Measurements from ENCODE around the gene NAA35. TPM values are rescaled to one million over a fixed set of nuclear protein-coding genes. Genes with fewer than 3 reads are reported as not detected.
A peak's percentile ranks its signal among the peaks of the same experiment; 100 is the strongest.

The NAA35 gene
- total and polyA plus RNA-seq, 2 experiments from 2014 or later, result 17.8 to 28.6 TPM

DNA sequence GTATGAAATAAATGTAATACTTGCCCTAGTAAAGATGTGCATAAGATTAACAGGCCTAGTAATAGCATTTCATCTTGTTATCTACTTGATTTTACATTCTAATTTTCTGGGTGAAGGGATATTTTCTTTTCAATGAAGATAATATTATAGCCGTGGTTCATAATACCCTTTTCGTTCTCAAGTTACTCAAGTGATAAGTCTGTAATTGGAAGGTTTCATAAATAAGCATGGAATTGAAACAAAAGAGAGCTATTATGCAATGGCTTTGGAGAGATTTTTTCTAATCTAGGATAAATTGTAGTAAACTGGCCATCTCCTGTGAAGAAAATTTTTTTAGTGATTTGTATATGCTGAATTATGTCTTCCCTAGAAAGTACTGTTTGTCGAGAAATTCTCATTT is 19.0 kb downstream of the NAA35 start:
- no peaks in the 10 kb centered on the region for H3K9me2 ChIP-seq (replicated peaks; ENCODE audit: insufficient read depth)

DNA sequence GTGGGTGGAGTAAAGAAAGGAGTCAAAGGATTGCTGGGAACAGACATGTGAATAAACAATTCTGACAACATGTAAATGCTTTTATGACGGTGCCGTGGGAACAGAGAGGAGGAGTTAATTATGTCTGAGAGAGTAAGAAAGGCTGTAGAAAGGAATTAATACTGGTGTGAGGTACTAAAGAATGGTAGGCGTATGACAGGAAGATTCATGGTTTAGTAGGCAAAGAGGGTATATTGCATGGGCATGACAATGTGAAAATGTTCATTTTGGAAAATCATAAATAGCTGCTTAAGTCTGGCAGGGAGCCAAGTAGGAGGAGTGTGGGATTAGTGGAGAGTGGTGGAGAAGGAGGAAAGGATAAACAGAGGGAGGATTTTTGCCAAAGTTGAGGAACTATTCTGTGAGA is 19.7 kb downstream of the NAA35 start:
- Histone ChIP-seq H3K4me1 (ENCODE audit: insufficient read depth) (peaks cover 10% of the 10 kb centered on the region), H3K4me3 (no peak overlapping the region), H3K9me2 (replicated peaks; ENCODE audit: insufficient read depth) (no peaks in the 10 kb centered on the region), H3K27me3 (no peaks in the 10 kb centered on the region), H2AFZ (no peak overlapping the region), H3K9me3 (ENCODE audit: low read depth) (no peaks in the 10 kb centered on the region), H4K20me1 (ENCODE audit: insufficient read depth, poor library complexity, severe bottlenecking) (no peaks in the 10 kb centered on the region), H3K79me2 (peaks cover 29% of the 10 kb centered on the region), H3K36me3 (replicated peaks; ENCODE audit: insufficient read depth, low read depth) (no peaks in the 10 kb centered on the region), H3K27ac (no peak overlapping the region), H3K4me2 (peak overlapping the region; percentile 17)
- WGBS (ENCODE audit: low lambda C conversion rate, missing lambda C conversion rate), result 39% methylated on average over 3 of the region's 3 CpGs
- TF ChIP-seq EZH2 (IDR thresholded peaks at IDR 0.05; ENCODE audit: borderline replicate concordance), result no peak
- TF ChIP-seq CTCF (IDR thresholded peaks at IDR 0.05; ENCODE audit: poor library complexity), result no peak
- no peak for TF ChIP-seq EZH2phosphoT487 (IDR thresholded peaks at IDR 0.05; ENCODE audit: low read depth, severe bottlenecking, unreplicated experiment)
- peak; percentile 26 for DNase-seq (ENCODE audit: low spot score)

More for the DNA sequence above, 19.0 kb downstream of the NAA35 start:
- no peaks in the 10 kb centered on the region for H3K27me3 ChIP-seq
- no peaks in the 10 kb centered on the region for H3K36me3 ChIP-seq (replicated peaks; ENCODE audit: insufficient read depth, low read depth)
- H3K79me2 ChIP-seq, result peaks cover 33% of the 10 kb centered on the region
- no peaks in the 10 kb centered on the region for H4K20me1 ChIP-seq (ENCODE audit: insufficient read depth, poor library complexity, severe bottlenecking)
- H3K27ac ChIP-seq, result no peak overlapping the region
- H3K4me1 ChIP-seq (ENCODE audit: insufficient read depth), result peaks cover 10% of the 10 kb centered on the region
- H3K4me3 ChIP-seq, result no peak overlapping the region
- 89% methylated on average over 3 of the region's 3 CpGs for WGBS (ENCODE audit: low lambda C conversion rate, missing lambda C conversion rate)
- no peak overlapping the region for H3K4me2 ChIP-seq
- DNase-seq (ENCODE audit: low spot score), result no peak
- no peaks in the 10 kb centered on the region for H3K9me3 ChIP-seq (ENCODE audit: low read depth)
- TF ChIP-seq CTCF (IDR thresholded peaks at IDR 0.05; ENCODE audit: poor library complexity), result no peak
- TF ChIP-seq EZH2 (IDR thresholded peaks at IDR 0.05; ENCODE audit: borderline replicate concordance), result no peak
- TF ChIP-seq EZH2phosphoT487 (IDR thresholded peaks at IDR 0.05; ENCODE audit: low read depth, severe bottlenecking, unreplicated experiment), result no peak
- H2AFZ ChIP-seq, result no peak overlapping the region

GRCh38 chr9:85964526-85964925 is 23.6 kb downstream of the NAA35 start:
- Histone ChIP-seq H3K36me3 (replicated peaks; ENCODE audit: insufficient read depth, low read depth) (no peaks in the 10 kb centered on the region), H3K4me2 (no peak overlapping the region), H3K27ac (no peak overlapping the region), H2AFZ (no peak overlapping the region), H3K4me1 (ENCODE audit: insufficient read depth) (peaks cover 10% of the 10 kb centered on the region), H3K9me3 (ENCODE audit: low read depth) (no peaks in the 10 kb centered on the region), H3K9me2 (replicated peaks; ENCODE audit: insufficient read depth) (no peaks in the 10 kb centered on the region), H3K4me3 (no peak overlapping the region), H3K79me2 (peaks cover 2% of the 10 kb centered on the region), H3K27me3 (no peaks in the 10 kb centered on the region), H4K20me1 (ENCODE audit: insufficient read depth, poor library complexity, severe bottlenecking) (no peaks in the 10 kb centered on the region)
- TF ChIP-seq EZH2 (IDR thresholded peaks at IDR 0.05; ENCODE audit: borderline replicate concordance) (no peak), EZH2phosphoT487 (IDR thresholded peaks at IDR 0.05; ENCODE audit: low read depth, severe bottlenecking, unreplicated experiment) (no peak), CTCF (IDR thresholded peaks at IDR 0.05; ENCODE audit: poor library complexity) (no peak)
- WGBS (ENCODE audit: low lambda C conversion rate, missing lambda C conversion rate), result 94% methylated on average over 3 of the region's 3 CpGs
- no peak for DNase-seq (ENCODE audit: low spot score)

DNA sequence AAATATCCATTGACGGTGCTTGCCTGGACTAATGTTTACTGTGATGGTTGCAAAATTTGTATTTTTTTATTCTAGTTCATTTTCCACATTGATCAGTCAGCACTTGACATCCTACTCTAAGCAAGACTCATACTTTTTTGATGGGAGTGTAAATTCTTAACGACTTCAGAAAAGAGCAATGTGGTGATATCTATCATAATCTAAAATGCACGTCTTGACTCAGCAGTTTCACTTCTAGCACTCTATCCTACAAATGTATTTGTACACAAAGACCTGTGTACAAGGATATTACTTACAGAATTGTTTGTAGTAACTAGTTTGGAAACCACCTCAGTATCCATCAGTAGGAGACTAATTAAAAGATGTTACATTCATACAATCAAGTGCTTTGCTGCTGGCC is 24.0 kb downstream of the NAA35 start:
- Histone ChIP-seq H3K9me2 (replicated peaks; ENCODE audit: insufficient read depth) (no peaks in the 10 kb centered on the region), H3K4me3 (no peak overlapping the region), H3K9me3 (ENCODE audit: low read depth) (no peaks in the 10 kb centered on the region), H3K36me3 (replicated peaks; ENCODE audit: insufficient read depth, low read depth) (no peaks in the 10 kb centered on the region), H3K4me2 (no peak overlapping the region), H2AFZ (no peak overlapping the region), H3K27me3 (no peaks in the 10 kb centered on the region), H3K27ac (no peak overlapping the region), H3K79me2 (peaks cover 2% of the 10 kb centered on the region), H3K4me1 (ENCODE audit: insufficient read depth) (peaks cover 10% of the 10 kb centered on the region), H4K20me1 (ENCODE audit: insufficient read depth, poor library complexity, severe bottlenecking) (no peaks in the 10 kb centered on the region)
- TF ChIP-seq CTCF (IDR thresholded peaks at IDR 0.05; ENCODE audit: poor library complexity), result no peak
- TF ChIP-seq EZH2 (IDR thresholded peaks at IDR 0.05; ENCODE audit: borderline replicate concordance), result no peak
- no peak for TF ChIP-seq EZH2phosphoT487 (IDR thresholded peaks at IDR 0.05; ENCODE audit: low read depth, severe bottlenecking, unreplicated experiment)
- WGBS (ENCODE audit: low lambda C conversion rate, missing lambda C conversion rate), result 96% methylated on average over 3 of the region's 3 CpGs
- no peak for DNase-seq (ENCODE audit: low spot score)
